SK-N-SH (cell line): ENCODE measurements around the gene VENTX. TPM values are rescaled to one million over a fixed set of nuclear protein-coding genes. Genes with fewer than 3 reads are reported as not detected.

ENCODE experiments used
- CTCF ChIA-PET: fragments of 300-600, 350-600 bp; formaldehyde crosslinking; extraction: SDS; loops from one replicate; lab custom pipeline; 2021; lab: Yijun Ruan, JAX
- POLR2A ChIA-PET: fragments of 350-600 bp; sonication (Branson Sonifier 250); formaldehyde crosslinking; extraction: SDS; loops from one replicate; lab custom pipeline; 2020; ENCODE audit warnings: antibody characterized with exemption, inconsistent platforms; lab: Yijun Ruan, JAX
- DNase-seq: peaks from one replicate; pipeline ENCODE4 v3.0.0; 2012
- H2AFZ ChIP-seq: fragments of 200-600 bp; sonication (generic); 2 replicates; pipeline ENCODE4 v1.8.1; 2016; ENCODE audit warnings: antibody characterized with exemption, mild to moderate bottlenecking, low read depth
- H3F3A ChIP-seq: fragments of 200-600 bp; sonication (generic); replicated peaks from 2 replicates; pipeline ENCODE3; 2016; ENCODE audit warnings: antibody characterized with exemption, mild to moderate bottlenecking; ENCODE audit not compliant: insufficient read depth
- H3K27ac ChIP-seq, 2 experiments: fragments of 200-500 bp in 1 of 2; fragments of 200-600 bp in 1 of 2; sonication (Bioruptor generic) in 1 of 2; sonication (generic), shearing (Covaris generic) in 1 of 2; 2 replicates each; pipeline versions ENCODE4 v1.5.1 to v1.6.1; 2014 to 2016; ENCODE audit warnings: low read depth in 2 of 2, inconsistent platforms in 1 of 2, low read length in 1 of 2, mild to moderate bottlenecking in 1 of 2, mixed read lengths in 1 of 2
- H3K27me3 ChIP-seq: fragments of 200-600 bp; sonication (generic), shearing (Covaris generic); 2 replicates; pipeline ENCODE4 v1.6.1; 2016; ENCODE audit warnings: mixed run types; ENCODE audit not compliant: insufficient read depth
- H3K36me3 ChIP-seq, 2 experiments: fragments of 200-500 bp in 1 of 2; fragments of 200-600 bp in 1 of 2; sonication (Bioruptor generic) in 1 of 2; sonication (generic) in 1 of 2; replicated peaks in 1 of 2; 2 replicates each; pipeline versions ENCODE3 to v1.5.1; 2014 to 2016; ENCODE audit warnings: low read length in 1 of 2, mild to moderate bottlenecking in 1 of 2; ENCODE audit not compliant: insufficient read depth in 2 of 2, control insufficient read depth in 1 of 2
- H3K4me1 ChIP-seq, 2 experiments: fragments of 200-500 bp in 1 of 2; fragments of 200-600 bp in 1 of 2; sonication (Bioruptor generic) in 1 of 2; sonication (generic), shearing (Covaris generic) in 1 of 2; 2 replicates each; pipeline versions ENCODE4 v1.5.1 to v1.6.1; 2014 to 2016; ENCODE audit warnings: low read depth in 1 of 2, low read length in 1 of 2, mixed run types in 1 of 2; ENCODE audit not compliant: insufficient read depth in 2 of 2, control insufficient read depth in 1 of 2
- H3K4me2 ChIP-seq: fragments of 200-600 bp; sonication (generic), shearing (Covaris generic); 2 replicates; pipeline ENCODE4 v1.6.1; 2017; ENCODE audit warnings: mixed run types
- H3K4me3 ChIP-seq, 2 experiments: fragments of 200-500 bp in 1 of 2; fragments of 200-600 bp in 1 of 2; sonication (Bioruptor generic) in 1 of 2; sonication (generic), shearing (Covaris generic) in 1 of 2; 2 replicates each; pipeline versions ENCODE4 v1.5.1 to v1.8.1; 2014 to 2016; ENCODE audit warnings: low read depth in 2 of 2, inconsistent platforms in 1 of 2, low read length in 1 of 2, mild to moderate bottlenecking in 1 of 2, mixed read lengths in 1 of 2, moderate library complexity in 1 of 2
- H3K79me2 ChIP-seq: fragments of 200-600 bp; sonication (generic); 2 replicates; pipeline ENCODE4 v1.8.1; 2017; ENCODE audit warnings: mild to moderate bottlenecking; ENCODE audit not compliant: insufficient read depth
- H3K9ac ChIP-seq: fragments of 200-600 bp; sonication (generic); 2 replicates; pipeline ENCODE4 v1.6.1; 2017; ENCODE audit warnings: mixed run types
- H3K9me2 ChIP-seq: fragments of 200-600 bp; sonication (generic); 2 replicates; pipeline ENCODE4 v1.6.1; 2017; ENCODE audit warnings: mixed run types
- H3K9me3 ChIP-seq: fragments of 200-600 bp; sonication (generic); 2 replicates; pipeline ENCODE4 v1.6.1; 2017; ENCODE audit warnings: mixed run types, mild to moderate bottlenecking, moderate library complexity
- H4K20me1 ChIP-seq: fragments of 200-600 bp; sonication (generic); 2 replicates; pipeline ENCODE4 v1.6.1; 2017; ENCODE audit warnings: mild to moderate bottlenecking, mixed run types; ENCODE audit not compliant: insufficient read depth
- CHD2 ChIP-seq: fragments of 150-350 bp; IDR thresholded peaks from 2 replicates; pipeline ENCODE4 v1.6.1; 2018; ENCODE audit warnings: low read length; ENCODE audit not compliant: partially characterized antibody
- ELF1 ChIP-seq: IDR thresholded peaks from 2 replicates; pipeline ENCODE4 v1.4.0; 2012
- EP300 ChIP-seq, 2 experiments: IDR thresholded peaks; 2 replicates each; pipeline versions ENCODE4 v1.4.0 to v1.6.1; 2012; ENCODE audit warnings: borderline replicate concordance in 1 of 2, low read depth in 1 of 2, low read length in 1 of 2
- GABPA ChIP-seq: IDR thresholded peaks from 2 replicates; pipeline ENCODE4 v1.4.0; 2012; ENCODE audit warnings: low read depth, mild to moderate bottlenecking
- JUND ChIP-seq: IDR thresholded peaks from 2 replicates; pipeline ENCODE4 v1.4.0; 2012
- NFIC ChIP-seq: IDR thresholded peaks from 2 replicates; pipeline ENCODE4 v1.4.0; 2012; ENCODE audit warnings: borderline replicate concordance
- NRF1 ChIP-seq: IDR thresholded peaks from 2 replicates; pipeline ENCODE4 v1.6.1; 2012; ENCODE audit warnings: low read depth, mild to moderate bottlenecking, low read length
- RXRA ChIP-seq: IDR thresholded peaks from 2 replicates; pipeline ENCODE4 v1.4.0; 2012; ENCODE audit warnings: low read depth, mild to moderate bottlenecking, borderline replicate concordance
- SIN3A ChIP-seq: IDR thresholded peaks from 2 replicates; pipeline ENCODE4 v1.6.1; 2012; ENCODE audit warnings: low read depth, mild to moderate bottlenecking, low read length, moderate library complexity, borderline replicate concordance
- SMC3 ChIP-seq: IDR thresholded peaks from 2 replicates; pipeline ENCODE4 v1.6.1; 2012; ENCODE audit warnings: low read depth, low read length, improper control_type of control experiment
- TAF1 ChIP-seq: IDR thresholded peaks from 2 replicates; pipeline ENCODE4 v1.6.1; 2012; ENCODE audit warnings: low read depth, mild to moderate bottlenecking, low read length, moderate library complexity, borderline replicate concordance
- TEAD4 ChIP-seq: IDR thresholded peaks from 2 replicates; pipeline ENCODE4 v1.4.0; 2012; ENCODE audit warnings: mild to moderate bottlenecking, borderline replicate concordance; ENCODE audit not compliant: insufficient read depth
- WGBS: methylation state at CpG from one replicate; pipeline ENCODE4 v1.1.6; 2017; ENCODE audit warnings: low lambda C conversion rate; 5-methylcytosine and 5-hydroxymethylcytosine counted together
- polyA plus RNA-seq, 3 experiments: library from polyadenylated mRNA; depleted of rRNA; stranded (reverse); fragments of >200 nt; gene quantifications; 2 replicates each; pipeline ENCODE4 v1.2.3, GENCODE V29; 2012
- TF ChIP-seq, protein P1 (sequence below): IDR thresholded peaks from 2 replicates; pipeline ENCODE4 v1.4.0; 2012; ENCODE audit warnings: low read depth, borderline replicate concordance
- TF ChIP-seq, protein P2 (sequence below): IDR thresholded peaks from 2 replicates; pipeline ENCODE4 v1.4.0; 2012; ENCODE audit warnings: low read depth, borderline replicate concordance
- TF ChIP-seq, protein P3 (sequence below): fragments of 150-350 bp; IDR thresholded peaks from 2 replicates; pipeline ENCODE4 v1.6.1; 2017; ENCODE audit warnings: antibody characterized with exemption, low read length, low read depth, borderline replicate concordance

Gene VENTX
- polyA plus RNA-seq, 1 of the 3 experiments (the other 2 are of a cell fraction): not detected

DNA sequence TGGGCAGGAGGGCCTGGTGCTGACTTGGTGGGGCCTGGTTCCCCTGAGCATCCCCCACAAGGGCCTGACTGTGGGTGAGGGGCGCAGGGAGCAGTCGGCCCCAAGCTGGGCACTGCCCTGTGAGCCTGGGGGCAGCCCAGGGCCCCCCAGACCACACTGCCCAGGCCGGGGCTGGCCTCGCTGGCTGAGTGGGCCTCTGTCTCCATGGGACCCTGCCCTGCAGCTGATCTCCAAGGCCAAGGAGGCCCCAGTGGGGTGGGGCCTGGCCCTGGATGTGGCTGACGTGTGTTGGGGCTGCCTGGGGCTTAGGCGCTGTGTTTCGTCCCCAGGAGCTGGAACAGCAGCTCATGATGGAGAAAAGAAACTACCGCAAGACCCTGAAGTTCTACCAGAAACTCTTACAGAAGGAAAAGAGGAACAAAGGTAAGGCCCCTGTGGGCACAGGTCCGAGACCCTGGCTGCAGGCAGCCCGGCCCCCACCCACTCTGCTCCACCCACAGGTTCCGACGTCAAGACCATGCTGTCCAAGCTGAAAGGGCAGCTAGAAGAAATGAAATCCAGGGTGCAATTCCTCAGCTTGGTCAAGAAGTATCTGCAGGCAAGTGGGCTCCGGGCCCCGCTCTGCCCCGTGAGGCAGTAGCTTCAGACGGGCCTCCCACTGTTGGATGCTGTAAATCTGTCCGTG, 31.2 kb upstream of the VENTX start:
- H3K9ac ChIP-seq: no peak overlapping the region
- no peaks in the 10 kb centered on the region for H3F3A ChIP-seq
- TF ChIP-seq GABPA: no peak
- TF ChIP-seq, protein P1, sequence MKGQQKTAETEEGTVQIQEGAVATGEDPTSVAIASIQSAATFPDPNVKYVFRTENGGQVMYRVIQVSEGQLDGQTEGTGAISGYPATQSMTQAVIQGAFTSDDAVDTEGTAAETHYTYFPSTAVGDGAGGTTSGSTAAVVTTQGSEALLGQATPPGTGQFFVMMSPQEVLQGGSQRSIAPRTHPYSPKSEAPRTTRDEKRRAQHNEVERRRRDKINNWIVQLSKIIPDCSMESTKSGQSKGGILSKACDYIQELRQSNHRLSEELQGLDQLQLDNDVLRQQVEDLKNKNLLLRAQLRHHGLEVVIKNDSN: no peak
- TF ChIP-seq TEAD4: no peak
- TF ChIP-seq, protein P2, sequence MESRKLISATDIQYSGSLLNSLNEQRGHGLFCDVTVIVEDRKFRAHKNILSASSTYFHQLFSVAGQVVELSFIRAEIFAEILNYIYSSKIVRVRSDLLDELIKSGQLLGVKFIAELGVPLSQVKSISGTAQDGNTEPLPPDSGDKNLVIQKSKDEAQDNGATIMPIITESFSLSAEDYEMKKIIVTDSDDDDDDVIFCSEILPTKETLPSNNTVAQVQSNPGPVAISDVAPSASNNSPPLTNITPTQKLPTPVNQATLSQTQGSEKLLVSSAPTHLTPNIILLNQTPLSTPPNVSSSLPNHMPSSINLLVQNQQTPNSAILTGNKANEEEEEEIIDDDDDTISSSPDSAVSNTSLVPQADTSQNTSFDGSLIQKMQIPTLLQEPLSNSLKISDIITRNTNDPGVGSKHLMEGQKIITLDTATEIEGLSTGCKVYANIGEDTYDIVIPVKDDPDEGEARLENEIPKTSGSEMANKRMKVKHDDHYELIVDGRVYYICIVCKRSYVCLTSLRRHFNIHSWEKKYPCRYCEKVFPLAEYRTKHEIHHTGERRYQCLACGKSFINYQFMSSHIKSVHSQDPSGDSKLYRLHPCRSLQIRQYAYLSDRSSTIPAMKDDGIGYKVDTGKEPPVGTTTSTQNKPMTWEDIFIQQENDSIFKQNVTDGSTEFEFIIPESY: no peak
- TF ChIP-seq, protein P3, sequence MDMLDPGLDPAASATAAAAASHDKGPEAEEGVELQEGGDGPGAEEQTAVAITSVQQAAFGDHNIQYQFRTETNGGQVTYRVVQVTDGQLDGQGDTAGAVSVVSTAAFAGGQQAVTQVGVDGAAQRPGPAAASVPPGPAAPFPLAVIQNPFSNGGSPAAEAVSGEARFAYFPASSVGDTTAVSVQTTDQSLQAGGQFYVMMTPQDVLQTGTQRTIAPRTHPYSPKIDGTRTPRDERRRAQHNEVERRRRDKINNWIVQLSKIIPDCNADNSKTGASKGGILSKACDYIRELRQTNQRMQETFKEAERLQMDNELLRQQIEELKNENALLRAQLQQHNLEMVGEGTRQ: no peak
- TF ChIP-seq NRF1: no peak
- no peak for TF ChIP-seq RXRA
- TF ChIP-seq EP300 (IDR thresholded peaks at IDR 0.05; ENCODE audit: borderline replicate concordance in 1 of 2, low read depth in 1 of 2, low read length in 1 of 2): no peak
- TF ChIP-seq SMC3: no peak
- no peak for TF ChIP-seq SIN3A
- no peak for TF ChIP-seq JUND
- no peak for TF ChIP-seq NFIC
- TF ChIP-seq CHD2: no peak
- TF ChIP-seq ELF1: no peak
- TF ChIP-seq TAF1: no peak
- ChIA-PET POLR2A (no interaction called here), CTCF (interaction anchor here (0.6 kb wide), 1 partner anchor 28 kb away, joined by 3 read pairs; no protein-coding TSS in a partner anchor)
- no peak overlapping the region for H3K27ac ChIP-seq
- WGBS: 71% methylated on average over 6 of the region's 17 CpGs
- no peak for DNase-seq
- no peak overlapping the region for H3K4me2 ChIP-seq
- no peaks in the 10 kb centered on the region for H3K9me2 ChIP-seq
- H4K20me1 ChIP-seq: no peaks in the 10 kb centered on the region
- no peaks in the 10 kb centered on the region for H3K36me3 ChIP-seq
- no peak overlapping the region for H3K4me3 ChIP-seq
- no peaks in the 10 kb centered on the region for H3K9me3 ChIP-seq
- 0 out of 2 replicates have a peak, but pooled peaks cover 5% of the 10 kb centered on the region for H3K27me3 ChIP-seq
- H2AFZ ChIP-seq: no peak overlapping the region
- no peaks in the 10 kb centered on the region for H3K4me1 ChIP-seq
- H3K79me2 ChIP-seq: no peaks in the 10 kb centered on the region
